ENCODE results near the gene CCNQ.

- TF ChIP-seq, protein P1, sequence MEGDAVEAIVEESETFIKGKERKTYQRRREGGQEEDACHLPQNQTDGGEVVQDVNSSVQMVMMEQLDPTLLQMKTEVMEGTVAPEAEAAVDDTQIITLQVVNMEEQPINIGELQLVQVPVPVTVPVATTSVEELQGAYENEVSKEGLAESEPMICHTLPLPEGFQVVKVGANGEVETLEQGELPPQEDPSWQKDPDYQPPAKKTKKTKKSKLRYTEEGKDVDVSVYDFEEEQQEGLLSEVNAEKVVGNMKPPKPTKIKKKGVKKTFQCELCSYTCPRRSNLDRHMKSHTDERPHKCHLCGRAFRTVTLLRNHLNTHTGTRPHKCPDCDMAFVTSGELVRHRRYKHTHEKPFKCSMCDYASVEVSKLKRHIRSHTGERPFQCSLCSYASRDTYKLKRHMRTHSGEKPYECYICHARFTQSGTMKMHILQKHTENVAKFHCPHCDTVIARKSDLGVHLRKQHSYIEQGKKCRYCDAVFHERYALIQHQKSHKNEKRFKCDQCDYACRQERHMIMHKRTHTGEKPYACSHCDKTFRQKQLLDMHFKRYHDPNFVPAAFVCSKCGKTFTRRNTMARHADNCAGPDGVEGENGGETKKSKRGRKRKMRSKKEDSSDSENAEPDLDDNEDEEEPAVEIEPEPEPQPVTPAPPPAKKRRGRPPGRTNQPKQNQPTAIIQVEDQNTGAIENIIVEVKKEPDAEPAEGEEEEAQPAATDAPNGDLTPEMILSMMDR (IDR thresholded peaks at IDR 0.05; ENCODE audit: borderline replicate concordance, extremely low read depth, low read length, poor library complexity, severe bottlenecking), result no peak
- no peak for TF ChIP-seq EZH2 (IDR thresholded peaks at IDR 0.05; ENCODE audit: borderline replicate concordance, low read depth, low read length, severe bottlenecking)
Observed at GRCh38 chrX:153546386-153546785, 52.6 kb downstream of the CCNQ start.
